HG02852 (cell line): ENCODE measurements around the gene POC1A.
"Not testable (repeated sequence)": the region's sequence is repeated elsewhere in the genome, so short reads cannot be mapped to it uniquely, and the experiment has no call there.

Experiments used
- ATAC-seq: cut with Tn5 transposase; IDR thresholded peaks from one replicate; pipeline ENCODE4 v1.9.1; 2021; ENCODE audit warnings: mild to moderate bottlenecking, moderate library complexity; ENCODE audit not compliant: unreplicated experiment

Gene POC1A

GRCh38 chr3:52036222-52036694 is 118.0 kb downstream of the POC1A start:
- no peak for ATAC-seq

- ATAC-seq, result no peak
Measured at GRCh38 chr3:52034651-52035050, 119.6 kb downstream of the POC1A start.

GRCh38 chr3:52034212-52034611 is 120.0 kb downstream of the POC1A start:
- no peak for ATAC-seq

- ATAC-seq, result not testable (repeated sequence)
Measured at GRCh38 chr3:52033748-52034147, 120.5 kb downstream of the POC1A start.

- ATAC-seq, result no peak
Measured at GRCh38 chr3:52032702-52033408, 121.4 kb downstream of the POC1A start.

GRCh38 chr3:52031896-52032295 is 122.3 kb downstream of the POC1A start:
- no peak for ATAC-seq

GRCh38 chr3:52030714-52031310 is 123.4 kb downstream of the POC1A start:
- no peak for ATAC-seq

GRCh38 chr3:52029535-52029934 is 124.7 kb downstream of the POC1A start:
- ATAC-seq, result no peak

GRCh38 chr3:52029053-52029452 is 125.2 kb downstream of the POC1A start:
- no peak for ATAC-seq

GRCh38 chr3:52028572-52028971 is 125.7 kb downstream of the POC1A start:
- ATAC-seq, result no peak

GRCh38 chr3:52026041-52026440 is 128.2 kb downstream of the POC1A start:
- ATAC-seq, result no peak

- ATAC-seq, result no peak
Measured at GRCh38 chr3:52025453-52025852, 128.8 kb downstream of the POC1A start.
